GM19023 (cell line): ENCODE results near the gene RASD1.
"Not testable (repeated sequence)": the region's sequence is repeated elsewhere in the genome, so short reads cannot be mapped to it uniquely, and the experiment has no call there.

ENCODE experiments used
- ATAC-seq: cut with Tn5 transposase; IDR thresholded peaks from one replicate; pipeline ENCODE4 v1.9.1; 2021; ENCODE audit warnings: mild to moderate bottlenecking, moderate library complexity; ENCODE audit not compliant: unreplicated experiment

RASD1 gene

GRCh38 chr17:17497845-17498520 lies 1.8 kb upstream of the RASD1 start:
- ATAC-seq = no peak

GRCh38 chr17:17497065-17497844 lies 1.1 kb upstream of the RASD1 start:
- no peak for ATAC-seq

GRCh38 chr17:17495536-17496188 lies 533 bp downstream of the RASD1 start:
- ATAC-seq = peak; percentile 8

DNA sequence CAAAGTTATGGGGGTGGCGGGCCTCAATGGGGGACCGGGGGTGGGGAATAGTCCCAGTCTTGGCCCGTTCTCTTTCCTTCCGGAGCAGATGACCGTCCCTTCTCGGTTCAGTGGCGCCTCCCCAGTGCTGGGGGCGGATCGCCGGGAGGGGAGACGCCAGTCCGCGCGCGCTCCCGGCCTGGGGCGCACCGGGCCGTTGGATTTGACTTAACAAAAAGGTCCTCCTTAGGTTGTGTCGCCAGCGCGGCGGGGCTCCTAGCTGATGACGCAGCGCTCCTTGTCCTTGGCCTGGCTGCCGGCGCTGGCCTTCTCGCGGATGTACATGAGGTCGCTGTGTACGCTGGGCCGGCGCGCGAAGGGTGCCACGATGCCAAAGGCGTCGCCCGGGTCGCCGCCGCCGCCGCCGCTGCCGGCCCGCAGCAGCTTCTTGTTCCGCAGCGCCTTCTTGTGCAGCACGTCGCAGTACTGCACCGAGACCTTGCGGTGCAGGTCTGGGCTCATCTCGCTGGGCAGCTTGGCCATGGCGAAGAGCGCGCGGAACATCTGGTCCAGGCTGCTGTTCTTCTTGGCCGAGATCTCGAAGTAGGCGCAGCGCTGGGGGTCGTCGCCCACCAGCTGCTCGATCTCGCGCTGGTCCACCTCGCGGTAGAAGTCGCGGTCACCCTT lies 1.2 kb downstream of the RASD1 start:
- no peak for ATAC-seq

DNA sequence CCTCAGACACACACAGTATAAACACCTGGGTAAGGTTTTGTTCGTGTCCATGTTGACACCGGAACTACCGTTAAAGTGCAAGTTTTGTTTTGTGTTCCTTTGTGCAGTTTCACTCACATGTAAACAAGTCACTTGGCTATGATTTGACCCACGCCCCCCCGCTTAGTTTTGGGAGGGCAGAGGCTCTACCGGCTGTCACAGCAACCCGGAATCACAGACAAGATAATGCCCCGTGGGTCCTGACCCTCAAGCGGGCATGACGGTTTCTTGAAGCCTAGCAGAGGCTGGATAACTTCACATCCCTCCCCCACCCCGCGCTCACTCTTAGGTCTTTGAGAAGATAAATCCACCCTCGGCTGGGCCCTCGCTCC lies 1.7 kb downstream of the RASD1 start:
- no peak for ATAC-seq

DNA sequence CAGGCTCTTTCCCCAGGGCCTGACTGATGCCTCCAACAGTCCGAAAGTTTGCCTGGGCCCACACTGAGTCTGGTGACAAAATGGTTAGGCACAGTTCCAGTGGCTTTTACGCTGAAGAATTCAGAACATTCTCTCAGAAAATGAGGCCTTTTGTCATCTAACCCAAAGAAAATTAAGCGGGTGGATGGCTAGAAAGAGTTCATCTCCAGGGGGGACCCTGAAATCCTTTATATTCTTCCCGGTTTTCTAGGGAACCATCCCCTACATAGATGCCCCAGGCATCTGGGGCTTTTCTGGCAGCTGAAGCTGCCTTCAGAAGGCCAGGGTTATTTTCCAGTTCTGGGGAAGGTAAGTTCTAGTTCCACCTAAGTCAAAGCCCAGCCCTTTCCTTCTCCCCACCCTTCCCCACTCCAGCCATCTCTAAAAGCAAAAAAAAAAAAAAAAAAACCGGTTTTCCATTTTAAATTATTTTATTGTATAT lies 2.2 kb downstream of the RASD1 start:
- ATAC-seq = no peak

GRCh38 chr17:17493249-17493985 lies 2.8 kb downstream of the RASD1 start:
- no peak for ATAC-seq

DNA sequence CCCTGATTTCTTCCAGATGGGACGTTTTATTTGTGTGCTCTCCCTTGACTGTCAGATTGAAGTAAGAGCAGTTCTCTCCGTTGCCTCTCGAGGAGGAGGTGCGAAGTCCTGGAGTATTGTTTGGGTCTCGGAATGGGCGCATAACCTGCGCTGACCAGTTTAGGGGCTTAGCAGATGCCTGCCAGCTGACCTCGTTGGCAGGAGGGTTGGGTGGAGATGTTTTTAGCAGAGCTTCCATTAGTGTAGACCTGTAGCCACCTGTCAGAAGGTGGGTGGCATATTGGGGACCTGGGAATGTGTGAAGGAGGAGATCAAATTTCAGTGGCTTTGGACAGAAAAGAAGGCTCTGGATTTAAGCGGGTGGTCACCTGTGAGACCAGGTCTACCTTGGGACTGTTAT lies 3.6 kb downstream of the RASD1 start:
- ATAC-seq = no peak

DNA sequence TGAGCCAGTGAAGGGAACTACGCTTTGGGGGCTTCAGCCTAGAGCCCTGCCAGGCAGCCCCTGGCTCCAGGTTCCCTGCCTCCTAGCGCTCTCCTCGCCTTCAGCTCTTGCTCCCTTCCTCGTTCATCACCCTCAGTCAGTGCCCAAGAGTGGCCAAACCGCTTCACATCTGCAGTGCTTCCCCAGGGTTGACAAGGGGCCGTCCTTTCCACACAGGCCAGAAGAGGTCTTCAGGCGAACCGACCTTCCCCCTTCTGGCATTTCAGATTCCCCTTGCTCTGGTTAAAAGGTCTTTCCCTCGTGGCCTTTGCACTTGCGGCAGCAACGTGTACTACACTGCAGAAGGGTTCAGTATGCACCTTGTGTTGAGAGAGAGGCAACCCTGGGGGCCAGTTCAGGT lies 4.1 kb downstream of the RASD1 start:
- ATAC-seq = no peak

DNA sequence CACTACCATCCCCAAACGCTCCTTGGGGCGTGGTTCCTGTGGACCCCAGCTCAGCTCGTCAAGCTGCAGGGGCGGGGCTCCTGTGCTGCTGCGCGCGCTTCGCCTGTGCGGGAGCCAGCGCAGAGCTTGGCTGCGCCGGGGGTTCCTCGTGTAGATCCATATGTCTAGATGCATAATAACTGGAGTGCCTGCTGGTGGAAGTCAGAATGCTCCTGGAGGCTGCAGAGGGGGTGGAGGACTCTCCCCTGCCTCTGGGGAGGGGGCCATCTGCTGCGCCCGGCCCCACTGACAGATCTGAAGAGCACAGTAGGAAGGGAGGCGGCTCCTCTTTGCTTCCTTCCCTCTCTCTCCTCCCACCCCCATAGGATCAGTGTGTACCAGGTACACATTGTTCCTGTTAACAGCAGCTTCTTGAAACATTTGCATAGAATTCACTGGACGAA lies 4.6 kb downstream of the RASD1 start:
- no peak for ATAC-seq

DNA sequence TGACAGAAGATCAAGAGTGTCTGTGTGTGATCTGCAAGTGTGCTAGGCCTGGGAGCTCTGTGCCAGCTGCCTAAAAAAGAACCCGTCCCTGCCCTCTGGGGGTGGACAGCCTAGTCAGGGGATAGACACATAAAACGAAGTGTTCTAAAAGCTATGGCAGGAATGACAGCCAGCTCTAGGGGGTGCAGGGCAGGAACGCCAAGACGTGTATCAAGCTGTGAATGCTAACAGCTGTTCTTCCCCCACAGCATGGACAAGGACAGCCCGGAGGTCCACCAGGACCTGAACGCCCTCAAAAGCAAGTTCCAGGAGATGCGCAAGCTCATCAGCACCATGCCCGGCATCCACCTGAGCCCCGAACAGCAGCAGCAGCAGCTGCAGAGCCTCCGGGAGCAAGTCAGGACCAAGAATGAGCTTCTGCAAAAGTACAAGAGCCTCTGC lies 5.1 kb downstream of the RASD1 start:
- ATAC-seq = no peak

GRCh38 chr17:17487998-17488397 lies 8.2 kb downstream of the RASD1 start:
- ATAC-seq = no peak

GRCh38 chr17:17486416-17486815 lies 9.8 kb downstream of the RASD1 start:
- ATAC-seq = not testable (repeated sequence)

DNA sequence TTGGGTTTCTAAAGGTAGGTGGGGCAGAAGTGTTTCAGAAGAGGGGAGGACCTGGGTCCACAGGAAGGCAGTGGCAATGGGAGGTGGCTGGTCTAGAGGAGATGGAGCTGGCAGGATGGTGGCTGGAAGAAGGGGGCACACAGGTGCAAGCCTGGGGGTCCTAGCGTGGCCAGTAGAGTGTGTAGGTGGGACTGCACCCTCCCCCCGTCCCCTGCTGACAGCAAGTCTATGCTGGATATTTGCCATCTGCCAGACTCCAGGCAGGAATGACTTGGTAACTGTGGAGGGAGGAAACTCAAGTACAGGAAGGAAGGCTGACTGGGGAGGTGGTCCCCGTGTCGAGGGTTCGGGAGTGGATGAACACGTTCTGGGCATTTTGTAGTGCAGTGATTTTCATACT lies 10.8 kb downstream of the RASD1 start:
- no peak for ATAC-seq

DNA sequence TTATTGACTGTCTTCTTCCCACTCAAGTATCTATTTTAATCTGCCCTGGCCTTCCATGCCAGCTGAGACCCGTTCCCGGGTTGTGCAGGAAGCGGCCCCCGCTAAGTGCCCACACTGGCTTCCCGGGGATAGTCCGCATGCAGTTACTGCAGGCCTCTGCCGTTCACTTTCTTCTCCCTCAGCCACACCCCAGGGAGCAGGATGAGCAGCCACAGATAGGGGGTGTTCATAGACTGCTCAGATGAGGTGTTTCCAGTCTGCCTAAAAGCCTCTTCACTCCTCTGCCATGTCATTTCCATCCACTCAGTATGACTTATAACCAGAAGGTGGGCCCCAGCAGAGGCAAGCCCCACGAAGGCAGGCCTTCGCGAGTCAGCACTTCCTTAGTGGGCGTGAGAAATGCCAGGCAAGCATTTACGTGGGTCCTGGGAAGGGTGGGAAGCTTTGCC lies 11.7 kb downstream of the RASD1 start:
- no peak for ATAC-seq

DNA sequence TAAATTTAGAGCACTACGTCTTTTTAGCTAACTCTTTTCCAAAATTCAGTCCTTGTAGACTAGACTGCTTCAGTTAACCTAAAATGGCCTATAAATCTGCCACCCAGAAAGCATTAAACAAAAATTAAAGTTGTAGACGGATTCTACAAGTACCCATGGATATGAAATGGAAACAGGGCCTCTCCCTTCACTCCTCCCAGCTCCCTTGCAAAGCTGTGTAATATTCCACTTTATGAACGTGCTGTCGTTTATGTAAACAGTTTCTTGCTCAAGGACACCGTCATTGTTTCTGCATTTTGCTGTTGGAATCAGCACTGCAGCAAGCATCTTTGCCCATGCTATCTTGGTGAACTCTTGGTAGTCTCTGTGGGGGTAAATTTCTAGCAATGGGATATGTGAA lies 14.3 kb downstream of the RASD1 start:
- no peak for ATAC-seq

DNA sequence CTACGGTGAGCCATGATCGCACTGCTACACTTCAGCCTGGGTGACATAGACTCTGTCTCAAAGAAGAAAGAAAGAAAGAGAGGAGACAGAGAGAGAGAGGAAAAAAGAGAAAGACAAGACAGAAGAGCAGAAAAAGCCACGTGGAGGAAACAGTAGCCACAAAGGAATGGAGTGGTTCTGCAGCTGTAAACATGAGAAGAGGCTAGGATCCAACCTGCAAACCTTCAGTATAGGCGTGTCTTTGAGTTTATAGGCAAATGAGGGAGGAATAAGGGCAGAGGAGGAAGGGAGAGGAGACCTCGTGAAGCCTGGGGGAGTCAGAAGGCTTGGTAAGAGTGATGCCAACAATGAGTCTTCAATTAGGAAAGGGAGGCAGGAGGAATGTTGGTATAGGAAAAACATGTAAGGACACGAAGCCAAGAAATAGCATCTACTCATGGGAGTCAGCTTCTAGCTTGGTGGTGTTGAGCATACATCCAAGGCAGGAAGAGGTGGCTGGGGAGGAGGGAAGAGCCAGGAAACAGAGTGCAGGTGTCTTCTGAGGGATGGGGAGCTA lies 15.5 kb downstream of the RASD1 start:
- no peak for ATAC-seq

DNA sequence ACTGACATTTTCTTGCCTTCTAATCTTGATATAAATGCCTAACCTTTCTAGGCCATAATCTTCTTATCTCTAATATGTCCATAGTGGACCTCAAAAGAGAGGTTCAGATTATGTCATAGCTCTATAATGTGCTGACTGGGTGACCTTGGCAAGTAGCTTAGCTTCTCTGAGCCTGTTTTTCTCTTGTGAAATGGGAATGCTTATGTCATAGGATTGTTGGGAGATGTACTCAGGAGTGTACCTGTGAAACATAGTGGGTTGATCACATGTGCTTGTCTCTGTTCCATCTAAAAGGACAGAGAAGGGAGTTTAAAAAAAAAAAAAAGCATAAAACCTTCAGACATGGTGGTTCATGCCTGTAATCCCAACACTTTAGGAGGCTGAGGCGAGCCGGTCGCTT lies 17.0 kb downstream of the RASD1 start:
- no peak for ATAC-seq

DNA sequence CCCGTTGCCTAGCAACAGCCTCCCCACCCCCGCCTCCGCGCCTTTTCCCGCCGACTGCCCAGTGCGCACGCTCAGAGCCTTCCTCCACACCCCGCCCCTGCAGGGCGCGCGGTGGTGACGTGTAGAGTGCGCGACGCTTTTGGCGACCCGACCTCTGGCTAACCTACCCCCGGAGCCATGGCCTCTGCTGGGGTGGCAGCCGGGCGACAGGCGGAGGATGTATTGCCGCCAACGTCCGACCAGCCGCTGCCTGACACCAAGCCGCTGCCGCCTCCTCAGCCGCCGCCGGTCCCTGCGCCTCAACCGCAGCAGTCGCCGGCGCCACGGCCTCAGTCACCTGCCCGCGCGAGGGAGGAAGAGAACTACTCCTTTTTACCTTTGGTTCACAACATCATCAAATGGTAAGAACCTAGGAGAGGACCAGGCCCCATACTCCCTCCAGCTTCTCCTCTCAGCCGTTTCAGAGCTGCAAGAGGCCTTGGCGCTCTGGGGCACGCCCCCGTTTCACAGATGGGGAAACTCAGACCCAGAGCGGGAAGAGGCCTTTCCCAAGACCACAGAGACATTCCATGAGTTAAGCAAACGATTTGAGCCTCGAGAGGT lies 19.2 kb downstream of the RASD1 start, which contains the start of gene MED9:
Gene MED9 (plus strand): TSS at position 136 of the 603 bp plus-strand sequence. CDS start 42 bp downstream, at position 178.
- peak; percentile 92 for ATAC-seq

- no peak for ATAC-seq
Observed at GRCh38 chr17:17474341-17474740, 21.9 kb downstream of the RASD1 start.
